Activated naive CD8-positive, alpha-beta T cell treated with anti-CD3 and anti-CD28 coated beads, Interleukin-2, amount 50 U/mL, for 24 hours (primary cell): ENCODE measurements around the gene TMEM79.

Experiments used
- ATAC-seq: fragments of 150-1000 bp; cut with Tn5 transposase; one replicate; pipeline ENCODE4 v1.10.0; 2021
- DNase-seq: peaks from one replicate; pipeline ENCODE4 v3.0.0; 2021
- H3K27ac Mint-ChIP-seq: one replicate; pipeline ENCODE4 v1.8.0; 2021; ENCODE audit warnings: mild to moderate bottlenecking, mixed read lengths
- H3K27me3 Mint-ChIP-seq: one replicate; pipeline ENCODE4 v1.8.0; 2021; ENCODE audit warnings: mixed read lengths
- H3K36me3 Mint-ChIP-seq: one replicate; pipeline ENCODE4 v1.8.0; 2021; ENCODE audit warnings: low read depth, mixed read lengths
- H3K4me1 Mint-ChIP-seq: one replicate; pipeline ENCODE4 v1.8.0; 2021; ENCODE audit warnings: mixed read lengths
- H3K4me3 Mint-ChIP-seq: one replicate; pipeline ENCODE4 v1.8.0; 2021; ENCODE audit warnings: mild to moderate bottlenecking, moderate library complexity, mixed read lengths
- H3K9me3 Mint-ChIP-seq: one replicate; pipeline ENCODE4 v1.8.0; 2021; ENCODE audit warnings: mixed read lengths

TMEM79 gene, protein sequence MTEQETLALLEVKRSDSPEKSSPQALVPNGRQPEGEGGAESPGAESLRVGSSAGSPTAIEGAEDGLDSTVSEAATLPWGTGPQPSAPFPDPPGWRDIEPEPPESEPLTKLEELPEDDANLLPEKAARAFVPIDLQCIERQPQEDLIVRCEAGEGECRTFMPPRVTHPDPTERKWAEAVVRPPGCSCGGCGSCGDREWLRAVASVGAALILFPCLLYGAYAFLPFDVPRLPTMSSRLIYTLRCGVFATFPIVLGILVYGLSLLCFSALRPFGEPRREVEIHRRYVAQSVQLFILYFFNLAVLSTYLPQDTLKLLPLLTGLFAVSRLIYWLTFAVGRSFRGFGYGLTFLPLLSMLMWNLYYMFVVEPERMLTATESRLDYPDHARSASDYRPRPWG

DNA sequence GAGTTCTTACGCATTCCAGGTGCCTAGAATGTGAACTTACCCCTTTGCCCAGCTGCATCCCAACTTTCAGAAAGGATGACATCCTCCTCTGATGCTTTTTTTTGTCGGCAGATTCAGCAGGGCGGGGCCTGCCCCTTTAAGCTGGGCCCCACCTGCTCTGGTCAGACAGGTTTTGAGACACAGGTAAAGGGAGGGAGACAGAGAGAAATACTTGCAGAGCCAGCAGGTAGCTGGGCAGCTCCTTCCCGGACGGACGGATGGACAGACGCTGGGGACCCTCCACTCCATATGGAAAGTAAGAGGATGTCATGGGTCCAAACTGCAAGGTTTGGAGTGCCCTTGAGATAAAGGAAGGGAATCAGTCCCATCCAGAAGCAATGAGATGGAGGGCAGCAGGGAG is at the start of gene TMEM79:
Gene TMEM79 (plus strand): TSS at position 214 of the 400 bp plus-strand sequence. CDS start 902 bp downstream, outside the sequence.
- DNase-seq (no peak), ATAC-seq (no peak)
- Mint-ChIP-seq H3K27ac (peak within 1 kb of the TSS; percentile 90), H3K4me3 (peak within 1 kb of the TSS; percentile 95), H3K36me3 (peaks cover 21% of the 10 kb centered on the region), H3K4me1 (peaks cover 37% of the 10 kb centered on the region), H3K27me3 (no peaks in the 10 kb centered on the region), H3K9me3 (no peaks in the 10 kb centered on the region)

DNA sequence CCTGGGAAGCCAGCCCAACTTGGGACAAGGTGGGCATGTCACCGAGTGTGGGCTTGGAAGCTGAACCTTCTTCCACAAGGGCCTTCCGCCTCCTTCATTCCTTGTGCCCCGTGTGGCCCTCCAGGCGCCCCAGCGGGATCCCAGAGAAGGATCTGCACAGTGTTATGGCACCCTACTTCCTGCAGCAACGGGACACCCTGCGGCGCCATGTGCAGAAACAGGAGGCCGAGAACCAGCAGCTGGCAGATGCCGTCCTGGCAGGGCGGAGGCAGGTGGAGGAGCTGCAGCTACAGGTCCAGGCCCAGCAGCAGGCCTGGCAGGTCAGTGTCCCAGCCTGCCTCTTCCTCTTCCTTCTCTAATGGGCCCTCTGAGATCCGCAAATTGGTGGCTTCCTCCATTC is 48.0 kb upstream of the TMEM79 start:
- ATAC-seq (no peak), DNase-seq (no peak)
- H3K4me1 Mint-ChIP-seq = peaks cover 14% of the 10 kb centered on the region
- peaks cover 45% of the 10 kb centered on the region for H3K36me3 Mint-ChIP-seq
- no peaks in the 10 kb centered on the region for H3K27me3 Mint-ChIP-seq
- no peak overlapping the region for H3K4me3 Mint-ChIP-seq
- no peak overlapping the region for H3K27ac Mint-ChIP-seq
- H3K9me3 Mint-ChIP-seq = no peaks in the 10 kb centered on the region

DNA sequence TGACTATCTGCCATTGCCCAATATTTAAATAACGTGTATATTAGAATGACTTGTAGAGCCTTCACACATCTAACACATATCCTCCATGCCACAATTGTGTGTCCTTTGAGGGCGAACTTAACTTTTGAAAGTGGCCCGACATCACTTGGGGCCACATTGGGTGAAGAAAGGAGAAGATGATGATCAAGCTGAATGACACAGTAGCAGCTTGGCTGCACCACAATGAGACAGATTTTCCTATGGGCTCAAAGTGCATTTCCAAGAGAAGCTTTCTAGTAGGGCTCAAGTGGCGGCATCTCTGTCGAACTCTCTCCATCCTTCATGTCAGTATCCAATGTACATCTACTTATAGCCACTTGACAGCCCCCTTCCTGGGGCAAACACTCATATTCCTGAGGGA is 45.9 kb upstream of the TMEM79 start:
- peaks cover 16% of the 10 kb centered on the region for H3K4me1 Mint-ChIP-seq
- DNase-seq (no peak), ATAC-seq (peak; percentile 78)
- H3K36me3 Mint-ChIP-seq = peaks cover 40% of the 10 kb centered on the region
- no peaks in the 10 kb centered on the region for H3K27me3 Mint-ChIP-seq
- no peak overlapping the region for H3K4me3 Mint-ChIP-seq
- peak overlapping the region; percentile 56 for H3K27ac Mint-ChIP-seq
- no peaks in the 10 kb centered on the region for H3K9me3 Mint-ChIP-seq

DNA sequence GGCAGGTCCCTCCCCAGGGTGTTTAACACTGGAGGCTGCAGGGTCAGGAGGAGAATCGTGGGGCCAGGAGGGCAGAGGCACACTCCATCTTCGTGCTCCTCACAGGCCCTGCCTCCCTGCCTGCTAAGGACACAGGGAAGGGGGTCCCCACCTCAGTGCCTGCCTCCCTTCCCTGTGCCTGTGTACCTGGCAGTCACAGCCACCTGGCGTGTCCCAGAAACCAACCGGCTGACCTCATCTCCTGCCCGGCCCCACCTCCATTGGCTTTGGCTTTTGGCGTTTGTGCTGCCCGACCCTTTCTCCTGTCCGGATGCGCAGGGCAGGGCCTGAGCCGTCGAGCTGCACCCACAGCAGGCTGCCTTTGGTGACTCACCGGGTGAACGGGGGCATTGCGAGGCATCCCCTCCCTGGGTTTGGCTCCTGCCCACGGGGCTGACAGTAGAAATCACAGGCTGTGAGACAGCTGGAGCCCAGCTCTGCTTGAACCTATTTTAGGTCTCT is 42.8 kb upstream of the TMEM79 start:
- Mint-ChIP-seq H3K4me3 (no peak overlapping the region), H3K4me1 (peaks cover 32% of the 10 kb centered on the region), H3K27ac (peak overlapping the region; percentile 41), H3K27me3 (no peaks in the 10 kb centered on the region), H3K36me3 (peaks cover 26% of the 10 kb centered on the region), H3K9me3 (no peaks in the 10 kb centered on the region)
- DNase-seq (no peak), ATAC-seq (no peak)

DNA sequence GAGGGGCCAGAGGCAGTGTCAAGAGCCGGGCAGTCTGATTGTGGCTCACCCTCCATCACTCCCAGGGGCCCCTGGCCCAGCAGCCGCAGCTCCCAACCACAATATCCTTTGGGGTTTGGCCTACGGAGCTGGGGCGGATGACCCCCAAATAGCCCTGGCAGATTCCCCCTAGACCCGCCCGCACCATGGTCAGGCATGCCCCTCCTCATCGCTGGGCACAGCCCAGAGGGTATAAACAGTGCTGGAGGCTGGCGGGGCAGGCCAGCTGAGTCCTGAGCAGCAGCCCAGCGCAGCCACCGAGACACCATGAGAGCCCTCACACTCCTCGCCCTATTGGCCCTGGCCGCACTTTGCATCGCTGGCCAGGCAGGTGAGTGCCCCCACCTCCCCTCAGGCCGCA is 42.2 kb upstream of the TMEM79 start, which contains the start of gene BGLAP:
Gene BGLAP (plus strand): TSS at position 259 of the 400 bp plus-strand sequence. CDS start 48 bp downstream, at position 307.
- peaks cover 21% of the 10 kb centered on the region for H3K36me3 Mint-ChIP-seq
- peaks cover 33% of the 10 kb centered on the region for H3K4me1 Mint-ChIP-seq
- no peak for ATAC-seq
- peak within 1 kb of the TSS; percentile 41 for H3K27ac Mint-ChIP-seq
- no peak within 1 kb of the TSS for H3K4me3 Mint-ChIP-seq
- DNase-seq = no peak
- no peaks in the 10 kb centered on the region for H3K9me3 Mint-ChIP-seq
- no peaks in the 10 kb centered on the region for H3K27me3 Mint-ChIP-seq

DNA sequence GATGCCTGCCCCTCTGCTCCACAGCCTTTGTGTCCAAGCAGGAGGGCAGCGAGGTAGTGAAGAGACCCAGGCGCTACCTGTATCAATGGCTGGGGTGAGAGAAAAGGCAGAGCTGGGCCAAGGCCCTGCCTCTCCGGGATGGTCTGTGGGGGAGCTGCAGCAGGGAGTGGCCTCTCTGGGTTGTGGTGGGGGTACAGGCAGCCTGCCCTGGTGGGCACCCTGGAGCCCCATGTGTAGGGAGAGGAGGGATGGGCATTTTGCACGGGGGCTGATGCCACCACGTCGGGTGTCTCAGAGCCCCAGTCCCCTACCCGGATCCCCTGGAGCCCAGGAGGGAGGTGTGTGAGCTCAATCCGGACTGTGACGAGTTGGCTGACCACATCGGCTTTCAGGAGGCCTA is 41.4 kb upstream of the TMEM79 start:
- H3K4me1 Mint-ChIP-seq = peaks cover 32% of the 10 kb centered on the region
- no peak for DNase-seq
- no peak for ATAC-seq
- no peak overlapping the region for H3K27ac Mint-ChIP-seq
- peaks cover 15% of the 10 kb centered on the region for H3K36me3 Mint-ChIP-seq
- H3K4me3 Mint-ChIP-seq = no peak overlapping the region
- H3K9me3 Mint-ChIP-seq = no peaks in the 10 kb centered on the region
- no peaks in the 10 kb centered on the region for H3K27me3 Mint-ChIP-seq

DNA sequence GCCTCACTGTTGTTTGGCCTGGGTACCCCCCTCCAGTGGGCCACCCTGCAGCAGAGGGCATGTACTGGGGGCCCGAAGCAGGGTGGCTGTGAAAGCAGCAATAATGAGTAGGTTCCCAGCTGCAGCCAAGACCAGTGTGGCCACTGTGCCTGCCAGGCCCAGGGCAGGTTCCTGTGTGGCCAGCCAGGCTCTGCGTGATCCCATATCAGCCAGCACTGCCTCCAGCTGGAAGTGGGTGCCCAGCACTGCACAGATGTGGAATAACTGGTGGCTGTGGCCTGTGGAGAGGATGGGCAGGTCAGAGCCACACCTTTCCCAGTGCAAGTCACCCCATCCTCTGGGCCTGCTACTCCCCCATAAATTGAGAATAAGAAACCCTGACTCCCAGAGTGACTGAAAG is 40.0 kb upstream of the TMEM79 start:
- Mint-ChIP-seq H3K9me3 (no peaks in the 10 kb centered on the region), H3K27ac (no peak overlapping the region), H3K36me3 (peaks cover 6% of the 10 kb centered on the region), H3K4me3 (no peak overlapping the region), H3K4me1 (peaks cover 24% of the 10 kb centered on the region), H3K27me3 (no peaks in the 10 kb centered on the region)
- no peak for DNase-seq
- no peak for ATAC-seq

DNA sequence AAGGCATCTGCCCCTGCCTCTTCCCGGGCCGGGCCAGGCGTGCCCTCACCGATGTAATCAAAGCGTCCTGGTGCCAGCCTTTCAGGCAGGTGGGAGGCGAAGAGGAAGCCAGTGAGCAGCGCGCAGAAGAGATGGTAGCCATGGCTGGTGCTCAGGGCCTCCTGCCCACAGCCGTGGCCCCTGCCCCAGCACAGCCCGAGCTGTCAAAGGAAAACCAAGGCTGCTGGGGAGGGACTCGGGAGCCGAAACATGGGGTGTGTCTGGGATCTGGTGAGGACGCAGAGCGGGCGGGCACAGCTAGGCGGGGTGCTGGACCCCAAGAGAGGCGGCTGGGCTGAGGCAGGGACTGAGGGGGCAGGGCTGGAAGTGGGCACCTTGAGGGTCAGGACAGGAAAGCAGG is 39.4 kb upstream of the TMEM79 start:
- peaks cover 3% of the 10 kb centered on the region for H3K36me3 Mint-ChIP-seq
- no peaks in the 10 kb centered on the region for H3K27me3 Mint-ChIP-seq
- DNase-seq (no peak), ATAC-seq (no peak)
- no peaks in the 10 kb centered on the region for H3K9me3 Mint-ChIP-seq
- H3K4me1 Mint-ChIP-seq = peaks cover 24% of the 10 kb centered on the region
- H3K4me3 Mint-ChIP-seq = peak overlapping the region; percentile 68
- H3K27ac Mint-ChIP-seq = no peak overlapping the region

DNA sequence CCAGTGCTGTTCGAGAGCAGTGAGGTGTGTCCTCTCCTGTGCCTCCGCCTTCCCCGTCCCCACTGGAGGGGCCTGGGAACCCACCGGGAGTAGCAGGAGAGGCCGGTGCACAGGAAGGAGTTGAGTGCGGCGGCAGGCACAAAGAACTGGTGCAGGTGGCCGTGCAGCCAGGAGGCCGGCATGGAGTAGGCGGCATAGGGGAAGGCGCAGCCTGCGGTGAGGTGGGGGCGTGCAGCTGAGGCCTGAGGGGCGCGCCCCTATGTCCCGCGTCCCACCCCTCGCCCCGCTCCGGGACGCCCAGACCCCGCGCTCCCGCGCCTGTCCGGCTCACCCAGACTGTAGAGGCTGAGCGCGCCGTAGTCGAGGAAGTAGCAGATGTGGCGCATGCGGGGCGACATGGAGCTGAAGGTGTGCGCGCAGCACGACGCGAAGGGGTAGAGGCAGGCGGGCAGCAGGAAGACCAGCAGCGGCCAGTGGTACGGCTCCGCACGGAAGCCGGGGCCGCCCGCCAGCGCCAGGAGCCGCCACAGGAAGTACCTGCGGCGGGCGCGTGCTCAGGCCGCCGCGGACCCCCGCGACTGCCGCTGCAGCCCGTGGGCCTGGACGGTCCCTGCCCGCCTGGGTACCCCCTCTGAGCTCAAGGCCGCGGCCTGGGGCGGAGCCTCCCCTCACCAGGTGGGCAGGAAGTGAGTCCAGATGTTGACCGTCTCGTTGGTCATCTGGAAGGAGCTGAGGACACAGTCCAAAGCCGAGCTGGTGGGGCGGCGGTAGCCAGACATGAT is 38.5 kb upstream of the TMEM79 start:
- Mint-ChIP-seq H3K36me3 (peaks cover 3% of the 10 kb centered on the region), H3K9me3 (no peaks in the 10 kb centered on the region), H3K27me3 (no peaks in the 10 kb centered on the region), H3K27ac (peak overlapping the region; percentile 73), H3K4me1 (peaks cover 24% of the 10 kb centered on the region), H3K4me3 (peak overlapping the region; percentile 68)
- peak; percentile 30 for ATAC-seq
- DNase-seq = peak; percentile 37

DNA sequence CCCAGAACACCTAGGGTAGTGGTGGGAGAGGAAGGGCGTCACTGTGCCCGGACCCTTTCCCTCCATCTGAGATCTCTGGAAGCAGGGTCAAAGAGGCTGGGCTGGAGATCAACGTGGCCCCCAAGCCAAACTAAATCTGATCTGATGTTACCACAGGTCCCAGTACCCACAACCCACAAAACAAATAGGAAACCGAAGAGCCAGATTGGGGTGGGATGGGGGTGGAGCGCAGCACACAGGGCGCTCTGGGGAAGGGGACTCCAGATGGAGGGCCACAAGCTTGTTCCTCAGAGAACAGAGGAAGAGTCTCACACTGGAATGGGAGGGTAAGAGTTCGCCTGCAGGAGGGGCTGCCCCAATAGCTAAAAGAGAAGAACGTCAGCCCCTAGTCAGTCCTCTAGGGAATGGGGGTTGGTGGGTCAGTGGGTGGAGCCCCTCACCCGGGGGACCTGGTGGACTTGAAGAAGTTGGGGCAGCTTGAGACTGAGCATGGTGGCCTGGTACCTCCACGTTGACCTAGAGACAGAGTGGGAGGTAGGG is 37.8 kb upstream of the TMEM79 start:
- H3K27me3 Mint-ChIP-seq = no peaks in the 10 kb centered on the region
- peak overlapping the region; percentile 8 for H3K4me3 Mint-ChIP-seq
- ATAC-seq (no peak), DNase-seq (no peak)
- peaks cover 24% of the 10 kb centered on the region for H3K4me1 Mint-ChIP-seq
- peaks cover 4% of the 10 kb centered on the region for H3K36me3 Mint-ChIP-seq
- peak overlapping the region; percentile 49 for H3K27ac Mint-ChIP-seq
- no peaks in the 10 kb centered on the region for H3K9me3 Mint-ChIP-seq

DNA sequence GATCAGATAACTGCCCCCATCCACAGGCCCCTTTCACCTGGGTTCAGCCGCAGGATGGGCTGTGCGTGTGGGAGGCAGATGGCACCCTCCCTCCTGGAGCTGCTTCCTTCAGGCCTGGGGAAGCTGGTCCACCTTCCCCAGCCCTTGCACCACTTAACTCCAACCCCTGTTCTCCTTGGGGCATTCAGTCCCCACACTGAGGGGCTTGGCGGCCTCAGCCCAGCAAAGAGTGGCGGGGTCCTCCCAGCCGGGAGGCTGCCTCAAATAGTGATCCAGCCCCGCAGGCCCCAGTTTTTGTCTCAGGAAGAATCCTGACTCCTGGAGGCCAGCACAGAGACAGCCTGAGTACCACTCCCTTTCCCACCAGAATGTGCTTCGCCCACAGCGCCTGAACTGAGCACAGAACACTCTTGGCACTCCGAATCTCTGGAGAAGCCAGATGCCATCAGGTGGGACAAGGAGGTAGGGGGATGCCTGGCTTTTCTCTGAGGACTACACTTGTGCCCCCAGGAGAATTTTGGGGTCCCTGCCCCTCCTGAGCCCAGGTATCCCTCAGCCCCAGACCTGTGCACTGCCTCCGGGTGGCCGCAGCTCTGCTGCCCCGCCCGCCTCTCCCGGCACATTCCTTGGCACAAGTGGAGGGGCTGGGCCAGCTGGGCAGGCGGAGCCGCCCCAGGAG is 37.2 kb upstream of the TMEM79 start:
- H3K27ac Mint-ChIP-seq = no peak overlapping the region
- H3K27me3 Mint-ChIP-seq = no peaks in the 10 kb centered on the region
- no peaks in the 10 kb centered on the region for H3K9me3 Mint-ChIP-seq
- no peak overlapping the region for H3K4me3 Mint-ChIP-seq
- DNase-seq = no peak
- no peak for ATAC-seq
- H3K36me3 Mint-ChIP-seq = peaks cover 4% of the 10 kb centered on the region
- peaks cover 23% of the 10 kb centered on the region for H3K4me1 Mint-ChIP-seq

DNA sequence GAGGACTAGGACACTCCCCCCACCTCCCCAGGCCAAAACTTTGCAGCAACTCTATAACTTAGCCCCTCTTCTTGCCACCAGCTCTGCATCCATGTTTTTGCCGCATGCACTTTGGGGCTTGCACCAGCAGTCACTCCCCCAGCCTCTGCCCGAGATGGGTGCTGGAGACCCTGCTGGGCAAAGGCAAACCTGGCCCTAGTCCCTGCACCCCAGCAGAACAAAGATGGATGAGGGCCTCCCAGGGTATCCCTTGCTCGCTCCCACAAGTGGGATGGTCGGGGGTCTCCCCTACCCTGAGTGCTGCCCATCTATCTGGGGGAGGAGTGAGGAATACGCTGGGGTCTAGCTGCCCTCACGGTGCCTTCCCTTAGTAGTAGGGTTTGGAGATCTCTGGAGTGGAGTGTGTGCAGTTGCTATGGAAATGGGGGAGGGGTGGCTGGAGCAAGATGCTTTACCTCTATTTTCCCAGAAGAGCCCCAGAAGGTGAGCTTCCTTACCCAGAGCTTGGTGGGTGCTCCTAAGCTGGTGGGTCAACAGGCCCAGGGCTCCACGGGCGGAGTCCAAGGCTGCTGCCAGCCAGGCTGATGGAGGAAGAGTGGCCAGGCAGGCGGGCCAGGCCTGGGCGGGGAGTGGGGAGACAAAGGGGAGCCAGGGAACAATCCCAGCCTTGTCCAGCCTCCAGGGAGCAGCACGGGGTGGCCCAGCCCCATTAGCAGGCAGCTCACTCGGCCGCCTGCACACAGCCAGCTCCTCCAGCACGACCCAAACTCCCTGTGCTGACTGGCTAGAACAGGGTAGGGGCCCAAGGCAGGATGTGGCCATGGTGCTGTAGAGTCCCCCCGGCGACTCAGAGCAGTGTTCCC is 36.4 kb upstream of the TMEM79 start, which contains the start of gene PAQR6:
Gene PAQR6 (minus strand): TSS at position 597 of the 863 bp plus-strand sequence. CDS start 1,325 bp downstream, outside the sequence.
- no peak within 1 kb of the TSS for H3K4me3 Mint-ChIP-seq
- no peak for ATAC-seq
- peaks cover 8% of the 10 kb centered on the region for H3K36me3 Mint-ChIP-seq
- DNase-seq = no peak
- H3K9me3 Mint-ChIP-seq = no peaks in the 10 kb centered on the region
- H3K27ac Mint-ChIP-seq = peak within 1 kb of the TSS; percentile 65
- no peaks in the 10 kb centered on the region for H3K27me3 Mint-ChIP-seq
- H3K4me1 Mint-ChIP-seq = peaks cover 23% of the 10 kb centered on the region

DNA sequence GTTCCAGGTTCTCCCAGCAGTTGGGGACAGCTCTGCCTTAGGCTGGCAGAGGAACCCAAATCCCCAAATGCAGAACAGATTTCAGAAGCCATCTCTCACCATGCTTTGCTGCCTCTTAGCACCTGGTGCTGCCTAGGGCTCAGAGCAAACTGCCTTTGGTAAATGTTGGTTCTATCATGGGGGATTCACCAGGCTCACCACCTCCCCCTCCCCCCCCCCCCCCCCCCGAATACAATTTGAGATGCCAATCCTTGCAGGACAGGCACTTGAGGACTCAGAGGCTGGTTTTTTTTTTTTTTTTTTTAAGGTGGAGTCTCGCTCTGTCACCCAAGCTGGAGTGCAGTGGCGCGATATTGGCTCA is 35.8 kb upstream of the TMEM79 start:
- no peak for ATAC-seq
- no peaks in the 10 kb centered on the region for H3K9me3 Mint-ChIP-seq
- peaks cover 14% of the 10 kb centered on the region for H3K36me3 Mint-ChIP-seq
- no peak overlapping the region for H3K27ac Mint-ChIP-seq
- peaks cover 23% of the 10 kb centered on the region for H3K4me1 Mint-ChIP-seq
- no peaks in the 10 kb centered on the region for H3K27me3 Mint-ChIP-seq
- H3K4me3 Mint-ChIP-seq = no peak overlapping the region
- DNase-seq = no peak
